ENCODE measurements around the gene RPS5. TPM values are rescaled to one million over a fixed set of nuclear protein-coding genes. Genes with fewer than 3 reads are reported as not detected.
"Not testable (repeated sequence)": the region's sequence is repeated elsewhere in the genome, so short reads cannot be mapped to it uniquely, and the experiment has no call there.

The RPS5 gene
- total RNA-seq, 1 donor from 2014 or later = 904 TPM

DNA sequence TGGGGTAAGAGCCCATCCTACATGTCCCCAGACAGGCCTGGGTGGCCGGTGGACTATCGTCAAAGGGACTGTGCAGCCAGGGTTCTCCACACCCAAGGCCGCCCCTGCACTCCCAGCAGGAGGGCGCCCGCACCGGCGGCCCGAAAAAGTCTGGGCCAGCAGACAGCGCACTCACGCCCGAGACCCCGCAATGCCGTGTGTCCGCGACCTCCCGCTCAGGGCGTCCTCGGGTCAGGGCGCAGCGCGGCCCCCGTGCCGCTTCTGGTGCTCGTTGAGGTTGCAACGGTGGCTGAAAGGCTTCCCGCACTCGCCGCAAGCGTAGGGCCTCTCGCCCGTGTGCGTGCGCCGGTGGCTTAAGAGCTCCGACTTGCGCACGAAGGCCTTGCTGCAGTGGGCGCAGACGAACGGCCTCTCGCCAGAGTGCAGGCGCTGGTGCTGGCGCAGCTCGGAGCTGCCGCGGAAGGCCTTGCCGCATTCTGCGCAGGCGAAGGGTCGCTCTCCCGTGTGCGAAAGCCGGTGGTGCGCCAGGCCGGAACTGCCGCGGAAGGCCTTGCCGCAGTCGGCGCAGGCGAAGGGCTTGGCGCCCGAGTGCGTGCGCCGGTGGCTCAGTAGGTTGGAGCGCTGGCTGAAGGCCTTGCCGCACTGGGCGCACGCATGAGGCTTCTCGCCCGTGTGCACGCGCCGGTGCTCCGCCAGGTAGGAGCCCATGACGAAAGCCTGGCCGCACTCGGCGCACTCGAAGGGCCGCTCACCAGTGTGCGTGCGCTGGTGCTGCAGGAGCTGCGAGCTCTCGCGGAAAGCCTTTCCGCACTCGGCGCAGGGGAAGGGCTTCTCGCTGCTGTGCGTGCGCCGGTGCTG is 30.9 kb upstream of the RPS5 start:
- intact Hi-C loops (cut with micrococcal nuclease) = loop anchor here (1.0 kb wide), 1 partner anchor 9 kb away; no protein-coding TSS in a partner anchor

DNA sequence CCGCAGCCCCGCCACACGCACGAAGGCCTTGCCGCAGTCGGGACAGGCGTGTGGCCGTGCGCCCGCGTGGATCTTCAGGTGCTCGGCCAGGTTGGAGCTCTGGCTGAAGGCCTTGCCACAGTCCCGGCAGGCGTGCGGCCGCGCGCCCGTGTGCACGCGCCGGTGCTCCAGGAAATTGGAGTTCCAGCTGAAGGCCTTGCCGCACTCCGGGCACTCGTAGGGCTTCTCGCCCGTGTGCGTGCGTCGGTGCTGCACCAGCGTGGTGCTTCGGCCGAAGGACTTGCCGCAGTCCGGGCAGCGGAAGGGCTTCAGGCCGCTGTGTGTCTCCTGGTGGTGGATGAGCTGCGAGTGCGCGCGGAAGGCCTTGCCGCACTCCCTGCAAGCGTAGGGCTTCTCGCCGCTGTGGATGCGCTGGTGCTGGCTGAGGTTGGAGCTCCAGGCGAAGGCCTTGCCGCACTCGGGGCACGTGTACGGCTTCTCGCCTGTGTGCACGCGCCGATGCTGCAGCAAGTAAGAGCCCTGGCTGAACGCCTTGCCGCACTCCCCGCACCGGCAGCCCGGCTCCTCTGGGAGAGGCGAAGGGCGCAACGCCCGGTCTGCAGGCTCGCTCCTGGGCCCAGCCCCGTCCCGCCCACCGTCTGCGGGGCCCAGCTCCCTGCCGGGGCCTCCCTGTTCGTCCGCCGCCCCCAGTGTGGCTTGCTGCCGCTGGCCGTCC is 30.1 kb upstream of the RPS5 start:
- intact Hi-C loops (cut with micrococcal nuclease) = loop anchor here (1.0 kb wide), 1 partner anchor 10 kb away; no protein-coding TSS in a partner anchor

DNA sequence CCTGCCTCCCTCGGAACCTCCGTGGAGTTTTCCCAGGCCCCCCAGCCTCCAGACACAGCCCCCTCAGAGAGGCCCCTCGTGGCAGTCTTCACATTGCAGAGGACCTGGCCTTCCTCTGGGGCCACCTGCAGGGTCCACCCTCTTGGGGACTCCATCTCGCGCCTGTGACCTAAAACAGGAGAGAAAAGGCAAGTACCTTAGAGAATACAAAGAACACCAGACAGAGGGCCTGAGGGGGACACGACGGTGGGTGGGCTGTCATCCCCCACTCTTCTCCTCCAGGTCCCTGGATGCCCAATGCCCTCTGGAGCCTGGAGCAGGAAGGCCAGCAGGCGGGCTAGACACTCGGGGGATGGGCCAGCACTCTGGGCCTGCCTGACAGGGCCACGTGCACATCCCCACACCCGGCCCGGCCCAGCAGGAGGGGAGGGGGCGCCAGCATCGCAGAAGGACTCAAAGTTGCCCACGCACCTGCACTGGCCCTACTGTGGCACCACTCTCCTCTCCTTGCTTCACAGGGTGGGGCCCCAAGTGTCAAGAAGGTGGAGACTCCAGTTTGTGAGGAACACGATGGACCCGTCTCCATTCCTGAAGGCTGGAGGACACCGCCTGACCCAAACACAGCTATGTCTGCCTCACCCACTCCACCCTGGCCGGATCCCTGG is 29.5 kb upstream of the RPS5 start:
- intact Hi-C loops (cut with micrococcal nuclease) = no loop called here

DNA sequence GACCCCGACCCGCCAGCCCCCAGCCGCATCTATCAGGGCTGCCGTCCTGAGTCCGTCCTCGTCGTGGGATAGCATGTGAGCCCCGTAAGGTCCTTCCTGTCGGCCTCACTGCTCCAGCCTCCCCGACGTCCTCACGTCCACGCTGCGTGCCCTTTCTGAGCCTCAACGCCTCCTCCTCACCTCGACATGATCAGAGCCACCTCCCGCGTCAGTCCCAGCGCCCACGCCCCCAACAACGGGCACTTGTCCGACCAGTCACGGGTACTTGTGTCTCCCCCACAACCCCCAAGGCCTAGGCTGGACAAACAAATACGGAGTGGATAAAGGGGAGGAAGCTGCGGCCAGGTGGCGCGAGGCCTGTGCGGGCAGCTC is 25.2 kb upstream of the RPS5 start:
- intact Hi-C loops (cut with micrococcal nuclease) = loop anchor here (1.0 kb wide), 12 partner anchors 15 to 182 kb away; partner anchors contain the start of genes ERVK3-1, RPS5, TRIM28 and ZBTB45

DNA sequence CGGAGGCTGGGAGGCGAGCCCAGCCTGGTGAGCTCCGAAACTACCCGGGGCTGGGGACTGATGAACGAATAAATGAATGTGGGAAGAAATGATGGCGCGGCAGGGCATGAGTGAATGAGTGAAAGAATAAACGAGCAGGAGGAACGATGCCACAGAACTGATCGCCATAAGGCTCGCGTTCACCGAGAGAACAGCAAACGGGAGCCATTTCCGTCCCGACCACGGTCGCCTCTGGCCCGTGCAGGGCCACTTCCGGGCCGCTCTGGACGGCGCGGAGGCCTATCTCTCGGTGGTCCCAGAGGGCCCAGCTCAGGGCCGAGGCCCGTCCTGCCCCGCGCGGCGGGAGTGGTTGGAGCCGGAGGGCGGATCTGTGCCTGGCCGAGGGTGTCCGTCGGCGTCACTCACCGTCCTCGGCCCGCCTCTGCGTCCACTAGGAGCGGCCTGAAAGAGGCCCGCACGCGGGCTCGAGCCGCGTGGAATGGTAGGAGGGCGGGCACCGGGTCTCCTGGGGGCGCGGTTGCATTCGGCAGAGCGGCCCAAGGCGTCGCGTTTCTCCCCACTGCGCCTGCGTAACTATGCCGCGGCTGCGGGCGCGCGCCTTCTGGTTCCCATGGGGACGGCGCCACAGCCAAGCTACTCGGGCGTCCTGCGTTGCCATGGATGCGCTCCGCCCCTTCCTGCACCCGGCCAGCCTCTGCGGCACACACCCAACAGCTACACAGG is 24.6 kb upstream of the RPS5 start, which contains the start of gene ZNF497:
Gene ZNF497 (minus strand): TSS at position 480 of the 723 bp plus-strand sequence. CDS start 5,116 bp downstream, outside the sequence.
- intact Hi-C loops (cut with micrococcal nuclease) = loop anchor here (1.0 kb wide), 12 partner anchors 15 to 182 kb away; partner anchors contain the start of genes ERVK3-1, RPS5, TRIM28 and ZBTB45

DNA sequence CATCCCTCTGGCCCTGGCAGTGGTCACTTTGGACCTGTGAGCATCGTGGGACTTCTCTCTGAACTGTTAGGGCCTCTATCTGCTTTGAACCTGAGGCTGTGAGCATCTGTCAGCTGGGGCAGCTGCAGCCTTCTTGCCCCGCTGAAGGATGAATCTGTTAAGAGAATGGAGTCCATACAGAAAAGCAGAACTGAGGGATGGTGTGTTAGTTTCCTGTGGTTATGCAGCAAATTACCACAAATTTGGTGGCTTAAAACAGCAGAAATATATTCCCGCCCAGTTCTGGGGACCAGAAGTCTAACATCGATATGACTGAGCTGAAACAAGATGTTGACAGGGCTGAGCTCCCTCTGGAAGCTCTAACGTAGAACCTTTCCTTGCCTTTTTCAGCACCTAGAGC is 22.9 kb upstream of the RPS5 start:
- intact Hi-C loops (cut with micrococcal nuclease) = no loop called here

DNA sequence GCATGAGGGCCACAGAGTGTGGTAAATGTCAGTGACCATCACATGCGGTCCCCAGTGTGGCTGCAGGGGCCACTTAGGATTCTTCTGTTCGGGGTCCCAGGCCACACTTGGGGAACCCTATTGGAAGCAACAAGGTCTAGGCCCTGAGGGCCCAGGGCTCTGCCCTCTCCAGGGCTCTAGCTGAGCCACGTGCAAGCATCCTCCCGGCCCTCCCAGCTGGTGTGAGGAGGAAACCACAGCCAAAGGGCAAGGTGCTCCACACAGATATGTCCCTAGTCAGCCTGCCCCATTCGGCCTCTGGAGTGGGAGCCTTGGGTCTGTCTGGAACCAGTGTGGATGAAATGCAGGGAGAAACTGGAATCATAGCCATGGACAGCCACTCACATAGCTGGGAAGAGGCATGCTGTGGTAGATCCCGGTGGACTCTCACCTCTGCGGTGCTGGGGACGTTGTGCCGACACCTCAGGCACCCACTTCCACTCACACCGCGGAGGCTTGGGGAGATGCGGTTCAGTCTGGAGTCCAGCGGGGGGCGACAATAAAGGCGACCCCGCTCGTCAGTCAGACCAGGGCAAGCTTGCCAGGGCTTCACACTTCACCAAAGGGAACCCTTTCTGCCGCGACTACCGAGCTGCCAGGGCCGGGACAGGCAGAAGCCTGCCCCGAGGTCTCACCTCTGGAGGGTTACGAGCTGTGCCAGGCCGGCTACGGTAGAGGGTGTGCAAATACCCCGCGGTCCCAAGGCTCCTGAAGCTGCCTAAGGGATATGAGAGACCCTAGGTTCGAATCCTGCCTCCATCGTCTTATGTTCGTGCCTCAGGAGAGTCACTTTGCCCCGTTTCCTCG is 20.3 kb upstream of the RPS5 start:
- intact Hi-C loops (cut with micrococcal nuclease) = no loop called here

DNA sequence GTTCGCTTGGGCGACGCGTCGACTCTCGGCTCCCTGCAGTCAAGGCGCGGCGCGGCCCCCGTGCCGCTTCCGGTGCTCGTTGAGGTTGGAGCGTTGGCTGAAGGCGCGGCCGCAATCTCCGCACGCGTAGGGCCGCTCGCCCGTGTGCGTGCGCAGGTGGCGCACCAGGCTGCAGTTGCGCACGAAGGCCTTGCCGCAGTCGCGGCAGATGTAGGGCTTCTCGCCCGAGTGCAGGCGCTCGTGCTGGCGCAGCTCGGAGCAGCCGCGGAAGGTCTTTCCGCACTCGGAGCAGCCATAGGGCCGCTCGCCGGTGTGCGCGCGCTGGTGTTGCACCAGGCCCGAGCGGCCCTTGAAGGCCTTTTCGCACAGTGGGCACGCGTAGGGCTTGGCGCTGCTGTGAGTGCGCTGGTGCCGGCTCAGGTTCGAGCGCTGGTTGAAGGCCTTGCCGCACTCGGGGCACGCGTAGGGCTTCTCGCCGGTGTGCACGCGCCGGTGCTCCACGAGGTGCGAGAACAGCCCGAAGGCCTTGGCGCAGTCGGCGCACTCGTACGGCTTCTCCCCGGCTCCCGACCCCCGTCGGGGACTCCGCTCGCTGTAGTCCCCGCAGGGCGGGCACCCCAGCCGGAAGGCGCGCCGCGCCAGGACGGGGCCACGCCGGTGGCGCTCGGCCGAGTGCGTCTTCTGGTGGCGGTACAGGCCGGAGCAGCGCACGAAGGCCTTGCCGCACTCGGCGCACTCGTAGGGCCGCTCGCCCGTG is 19.2 kb upstream of the RPS5 start:
- intact Hi-C loops (cut with micrococcal nuclease) = no loop called here

DNA sequence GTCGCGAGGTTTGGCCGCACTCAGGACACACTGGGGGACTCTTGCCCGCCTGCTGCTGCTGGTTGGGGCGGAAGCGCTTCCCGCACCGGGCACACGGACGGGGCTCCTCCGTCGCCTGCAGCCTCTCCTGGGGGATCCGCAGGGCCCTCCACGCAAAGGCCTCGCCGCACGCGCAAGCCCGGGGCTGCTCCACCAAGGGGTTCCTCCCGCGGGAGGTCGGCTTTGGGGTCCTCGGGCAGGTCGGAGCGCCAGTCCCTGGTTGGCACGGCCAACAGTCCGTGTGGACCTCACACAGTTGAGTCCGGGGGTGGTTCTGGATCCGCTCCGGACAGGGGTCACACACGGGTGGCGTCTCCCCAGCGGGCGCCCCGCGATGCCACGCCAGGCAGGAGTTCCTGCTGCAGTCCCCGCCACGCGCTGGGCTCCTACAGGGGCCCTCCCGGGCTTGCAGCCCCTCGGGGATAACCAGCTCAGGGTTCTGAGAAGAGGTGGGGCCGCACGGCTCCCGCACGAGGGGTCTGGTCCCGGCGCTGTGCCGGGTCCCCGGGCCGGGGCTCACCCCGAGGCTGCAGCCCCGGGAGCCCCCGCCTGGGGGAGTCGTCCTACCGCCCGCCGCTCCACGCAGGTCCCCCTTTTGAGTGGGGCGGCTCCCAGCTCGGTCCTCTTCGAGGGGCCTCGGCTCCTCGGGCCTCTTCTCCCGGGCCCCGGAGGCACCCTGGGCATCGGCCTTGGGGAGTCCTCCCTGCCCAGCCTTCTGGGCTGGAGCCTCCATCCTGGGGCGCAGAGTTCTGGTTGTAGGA is 18.3 kb upstream of the RPS5 start:
- intact Hi-C loops (cut with micrococcal nuclease) = no loop called here

DNA sequence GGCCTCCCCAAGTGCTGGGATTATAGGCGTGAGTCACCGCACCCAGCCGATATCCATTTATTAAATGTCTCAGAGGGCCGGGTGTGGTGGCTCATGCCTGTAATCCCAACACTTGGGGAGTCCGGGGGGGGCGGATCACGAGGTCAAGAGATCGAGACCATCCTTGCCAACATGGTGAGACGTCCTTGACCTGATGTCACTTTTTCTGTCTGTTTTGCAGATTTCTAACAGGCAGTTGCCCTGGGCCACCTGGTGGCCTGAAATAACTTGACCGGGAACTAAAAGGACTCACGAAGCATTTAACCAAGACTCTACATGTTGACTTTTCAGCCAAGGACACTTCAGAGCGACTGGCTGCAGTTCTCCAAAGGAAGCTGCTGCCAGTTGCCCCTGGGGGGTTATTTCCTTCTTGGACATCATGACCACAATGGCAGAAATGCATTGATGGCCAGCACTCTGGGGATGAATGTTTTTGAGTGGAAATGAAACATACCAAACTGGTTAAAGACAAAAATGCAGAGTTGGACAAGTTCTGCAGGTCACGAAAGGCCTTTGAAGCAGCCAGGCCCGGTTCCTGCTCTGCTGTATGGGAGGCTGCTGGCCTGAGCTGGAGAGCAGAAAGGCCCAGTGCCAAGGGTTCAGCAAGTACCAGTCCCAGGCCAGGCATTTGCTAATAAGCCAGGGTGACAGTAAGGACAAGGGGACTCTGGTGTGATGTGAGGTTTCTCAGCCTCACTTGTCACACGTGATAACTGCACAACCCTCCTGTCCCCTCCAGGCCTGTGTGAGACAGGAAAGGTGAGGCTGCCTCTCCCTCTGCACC is 14.5 kb upstream of the RPS5 start:
- intact Hi-C loops (cut with micrococcal nuclease) = no loop called here

DNA sequence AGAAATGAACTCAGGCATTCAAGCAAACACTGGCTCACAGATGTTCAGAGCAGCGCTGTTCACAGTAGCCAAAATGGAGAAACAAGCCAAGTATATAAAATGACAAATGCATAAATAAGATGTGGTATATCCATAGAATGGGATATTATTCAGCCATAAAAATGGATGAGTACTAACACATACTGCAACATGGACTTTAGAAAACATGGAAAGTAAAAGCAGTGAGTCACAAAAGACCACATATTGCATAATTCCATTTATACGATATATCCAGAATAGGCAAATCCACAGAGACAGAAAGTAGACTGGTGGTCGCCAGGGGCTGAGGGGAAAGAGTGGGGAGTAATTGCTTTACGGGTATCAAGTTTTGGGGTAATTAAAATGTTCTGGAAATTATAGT is 12.9 kb upstream of the RPS5 start:
- intact Hi-C loops (cut with micrococcal nuclease) = no loop called here

DNA sequence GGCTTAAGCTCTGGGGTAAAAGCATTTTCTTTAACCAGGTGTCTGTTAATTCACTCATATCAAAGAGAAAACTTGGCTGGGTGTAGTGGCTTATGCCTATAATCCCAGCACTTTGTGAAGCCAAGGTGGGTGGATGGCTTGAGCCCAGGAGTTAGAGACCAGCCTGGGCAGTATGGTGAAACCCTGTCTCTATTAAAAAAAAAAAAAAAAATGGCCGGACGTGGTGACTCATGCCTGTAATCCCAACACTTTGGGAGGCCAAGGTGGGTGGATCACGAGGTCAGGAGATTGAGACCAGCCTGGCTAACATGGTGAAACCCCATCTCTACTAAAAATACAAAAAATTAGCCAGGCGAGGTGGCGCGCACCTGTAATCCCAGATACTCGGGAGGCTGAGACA is 10.3 kb upstream of the RPS5 start:
- intact Hi-C loops (cut with micrococcal nuclease) = not testable (repeated sequence)

DNA sequence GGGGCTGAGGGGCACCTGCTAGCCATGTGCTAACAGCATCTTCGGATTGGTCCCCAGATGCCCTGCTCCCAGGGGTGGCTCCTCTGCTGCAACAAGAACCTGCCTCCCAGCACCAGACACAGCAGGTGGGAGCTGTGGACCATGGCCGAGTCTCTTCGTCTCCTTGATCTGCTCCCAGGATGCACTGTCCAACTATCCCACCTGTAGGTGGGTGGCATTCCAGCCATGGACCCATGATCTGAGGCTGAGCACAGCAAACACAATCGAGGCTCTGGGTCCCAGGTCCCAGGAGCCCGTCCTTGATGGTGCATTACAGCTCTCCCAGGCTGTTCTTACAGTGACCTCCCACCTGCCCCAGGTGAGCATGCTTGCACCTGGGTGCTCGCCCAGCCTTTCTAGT is 7.8 kb upstream of the RPS5 start:
- intact Hi-C loops (cut with micrococcal nuclease) = no loop called here

DNA sequence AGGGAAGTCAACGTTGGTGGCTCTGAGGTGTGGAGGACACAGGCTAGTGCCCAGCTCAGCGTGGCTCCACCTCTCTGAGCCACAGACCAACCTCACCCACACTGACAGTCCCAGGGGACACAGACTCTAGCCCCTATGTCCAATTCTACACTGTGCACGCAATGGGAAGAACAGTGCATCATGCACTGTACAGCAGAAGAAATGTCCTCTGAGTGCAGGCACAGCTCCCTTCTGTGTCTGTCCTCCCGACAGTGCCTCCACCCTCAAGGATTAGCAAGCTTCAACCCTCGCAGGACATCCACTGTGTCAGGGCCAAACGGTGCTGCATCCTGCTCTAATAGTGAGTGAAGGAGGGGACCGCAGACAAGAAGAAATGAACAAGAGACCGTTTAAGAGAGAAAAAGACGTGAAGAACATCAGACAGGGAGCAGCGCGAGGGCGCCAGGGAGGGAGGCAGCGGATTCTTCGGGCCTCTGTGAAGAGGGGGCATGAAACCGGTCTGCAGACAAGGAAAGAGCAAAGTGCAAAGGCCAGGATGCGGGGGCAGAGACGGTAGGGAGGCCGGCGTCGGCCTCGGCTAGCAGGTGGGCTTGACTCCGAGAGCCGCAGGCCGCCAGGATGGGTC is 6.9 kb upstream of the RPS5 start:
- intact Hi-C loops (cut with micrococcal nuclease) = loop anchor here (2.0 to 10.0 kb wide), 2 partner anchors 565 to 1017 kb away; partner anchors contain the start of genes TRAPPC2B, ZNF547 and ZNF552

DNA sequence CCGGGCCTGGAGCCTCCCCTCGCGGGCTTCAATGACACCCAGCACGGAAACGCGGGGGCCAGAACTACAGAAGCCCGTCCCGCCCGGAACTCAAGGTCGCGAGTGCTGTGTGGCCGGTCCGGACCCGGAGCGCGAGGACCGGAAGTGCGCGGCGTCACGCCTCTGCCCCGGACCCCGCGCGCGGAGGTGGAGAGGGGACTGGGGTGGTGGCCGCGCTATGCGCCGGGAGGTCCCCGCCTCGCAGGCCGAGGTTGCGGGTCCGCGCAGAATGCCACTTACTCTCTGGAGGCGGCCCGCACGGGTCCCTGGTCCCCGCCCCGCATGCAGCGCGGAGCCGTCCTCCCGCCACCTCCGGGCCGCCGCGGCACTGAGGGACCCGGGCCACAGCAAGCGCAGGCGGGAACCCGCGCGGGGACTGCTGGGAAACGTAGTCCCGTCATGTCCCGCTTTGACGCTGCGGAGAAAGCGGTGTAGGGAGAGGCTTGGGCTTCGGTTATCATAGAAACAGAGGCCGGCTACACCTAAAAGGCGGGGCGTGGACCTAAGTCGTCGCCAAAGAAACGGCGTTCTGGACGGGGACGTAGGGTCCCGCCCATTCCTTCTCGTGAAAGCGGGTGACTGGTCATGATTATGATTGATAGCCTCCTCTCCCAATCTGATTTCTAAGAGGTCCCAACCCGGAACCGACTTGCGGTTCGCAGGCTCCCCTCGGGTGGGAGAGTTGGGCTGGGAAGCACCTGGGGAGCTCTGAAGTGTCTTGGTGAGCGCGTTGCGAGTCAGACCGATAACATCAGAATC is 6.2 kb upstream of the RPS5 start, which contains the start of gene ZNF837:
Gene ZNF837 (minus strand): TSS at position 369 of the 798 bp plus-strand sequence. CDS start 11,698 bp downstream, outside the sequence.
- intact Hi-C loops (cut with micrococcal nuclease) = loop anchor here (1.0 to 10.0 kb wide), 18 partner anchors 19 to 1018 kb away; partner anchors contain the start of genes CHMP2A, ERVK3-1, MZF1 and TRAPPC2B

Measured in T-helper 1 cell treated with Interleukin-12 subunit alpha and Interleukin-12 subunit beta and Interleukin-4 antibody, amounts not matched to agents 30 ng/mL and 1 ng/mL, for 36 hours (primary cell).